GM18505 (cell line): ENCODE measurements around the gene APH1B.
"Not testable (repeated sequence)": the region's sequence is repeated elsewhere in the genome, so short reads cannot be mapped to it uniquely, and the experiment has no call there.

Source experiments
- ATAC-seq: cut with Tn5 transposase; IDR thresholded peaks from one replicate; pipeline ENCODE4 v1.9.1; 2021; ENCODE audit not compliant: unreplicated experiment
- POLR2A ChIP-seq: IDR thresholded peaks from 4 replicates; pipeline ENCODE4 v1.6.1; 2011; ENCODE audit warnings: borderline replicate concordance; ENCODE audit not compliant: insufficient read depth, insufficient read length; ENCODE audit errors: extremely low read depth

The APH1B gene

GRCh38 chr15:63294359-63294758 is 17.0 kb downstream of the APH1B start:
- no peak for TF ChIP-seq POLR2A
- ATAC-seq: no peak

DNA sequence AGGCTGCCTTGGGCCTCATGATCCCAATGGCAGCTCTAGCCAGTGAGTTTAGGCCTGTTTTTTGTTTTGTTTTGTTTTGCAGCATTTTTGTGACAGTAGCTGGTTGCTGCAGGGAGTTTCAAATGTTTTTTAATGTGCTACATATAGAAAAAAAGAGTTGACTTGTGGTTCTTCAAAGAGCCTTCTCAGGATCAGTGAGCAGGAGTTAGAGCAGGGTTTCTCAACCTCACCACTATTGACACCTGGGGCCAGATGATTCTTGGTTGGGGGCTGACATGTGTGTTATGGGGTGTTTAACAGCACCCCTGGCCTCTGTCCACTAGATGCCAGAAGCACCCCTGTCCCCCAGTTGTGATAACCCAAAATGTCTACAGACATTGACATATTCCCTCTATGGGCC is 17.9 kb downstream of the APH1B start:
- ATAC-seq: no peak
- no peak for TF ChIP-seq POLR2A

DNA sequence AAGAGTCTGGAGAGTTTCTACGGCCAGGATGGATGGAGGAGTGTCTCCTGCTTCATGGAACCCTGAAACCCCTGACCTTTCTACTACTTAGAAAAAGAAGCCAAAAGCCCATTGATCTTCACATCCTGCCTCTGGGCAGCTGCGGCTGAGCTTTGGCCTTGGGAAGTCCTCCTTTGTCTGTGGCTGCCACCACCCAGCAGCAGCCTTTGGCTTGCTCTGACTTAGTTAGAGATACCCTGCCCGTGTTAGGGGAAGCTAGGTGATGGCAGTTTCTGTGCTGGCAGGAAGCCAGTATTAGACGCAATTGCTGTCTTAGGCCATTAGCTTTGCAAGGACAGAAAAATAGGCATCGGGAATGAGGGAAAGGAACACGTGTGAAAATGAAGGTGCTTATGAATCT is 18.8 kb downstream of the APH1B start:
- TF ChIP-seq POLR2A: no peak
- no peak for ATAC-seq

GRCh38 chr15:63299943-63300575 is 22.7 kb downstream of the APH1B start:
- no peak for ATAC-seq
- no peak for TF ChIP-seq POLR2A

DNA sequence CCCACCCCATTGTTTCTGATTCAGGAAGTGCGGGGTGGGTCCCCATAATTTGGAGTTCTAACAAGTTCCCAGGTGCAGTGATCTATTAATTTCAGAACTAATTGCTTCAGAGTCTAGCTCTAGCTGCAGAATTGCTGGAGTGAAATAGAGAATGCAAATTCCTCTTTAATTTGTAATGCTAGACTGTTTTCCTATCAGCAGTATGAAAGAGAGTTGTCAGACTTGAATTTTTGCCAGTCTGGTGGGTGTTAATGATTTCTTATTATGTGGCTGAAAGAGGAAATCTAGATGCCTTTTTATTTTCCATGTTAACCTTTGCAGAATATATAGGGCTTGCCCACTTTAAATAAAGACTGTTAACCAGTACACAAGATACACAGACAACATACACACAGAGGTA is 23.7 kb downstream of the APH1B start:
- no peak for TF ChIP-seq POLR2A
- ATAC-seq: no peak

DNA sequence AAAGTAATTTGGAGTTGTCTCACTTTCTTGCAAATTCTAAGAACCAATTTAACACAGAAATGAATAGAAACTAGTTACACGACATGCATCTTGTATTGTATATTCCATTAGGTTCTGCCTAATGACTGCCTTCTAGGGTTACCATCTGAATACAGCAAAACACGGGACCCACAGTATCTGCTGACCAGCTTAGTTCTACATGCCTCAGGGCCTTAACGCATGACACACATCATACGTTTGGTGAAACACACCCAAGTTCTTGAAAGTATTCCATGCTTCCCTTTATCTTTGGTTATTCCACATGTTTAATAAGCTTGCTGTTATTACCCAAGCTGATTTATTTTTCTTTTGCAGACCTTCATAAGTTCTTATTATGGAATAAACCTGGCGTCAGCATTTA is 27.9 kb downstream of the APH1B start:
- ATAC-seq: no peak
- TF ChIP-seq POLR2A: no peak

DNA sequence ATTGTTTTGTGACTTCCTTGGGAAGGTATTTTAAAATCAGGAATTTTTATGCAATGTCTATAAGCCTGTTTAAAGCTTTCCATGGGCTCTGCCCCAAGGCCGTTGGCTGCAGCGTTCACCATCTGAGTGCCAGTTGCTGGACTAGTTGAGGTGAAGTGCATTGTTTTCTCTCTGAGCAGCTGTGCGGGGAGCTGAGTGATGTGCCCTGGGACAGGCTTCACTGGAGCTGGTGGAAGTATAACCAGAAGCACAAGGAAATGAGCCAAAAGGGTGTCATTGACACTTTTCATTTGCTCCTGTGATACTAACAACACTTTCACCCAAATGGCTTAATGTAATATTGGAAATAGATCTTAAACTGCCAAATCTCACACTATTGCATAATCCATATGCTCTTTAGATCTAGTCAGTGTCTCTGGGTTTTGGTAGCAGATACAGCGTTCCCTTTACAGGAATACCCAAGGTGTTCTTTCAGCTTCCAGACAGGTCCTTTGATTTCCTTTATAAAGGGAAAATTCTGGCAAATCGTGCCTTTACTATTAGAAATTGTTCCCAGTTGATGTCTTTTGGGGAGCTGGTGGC is 29.2 kb downstream of the APH1B start:
- no peak for TF ChIP-seq POLR2A
- ATAC-seq: no peak

DNA sequence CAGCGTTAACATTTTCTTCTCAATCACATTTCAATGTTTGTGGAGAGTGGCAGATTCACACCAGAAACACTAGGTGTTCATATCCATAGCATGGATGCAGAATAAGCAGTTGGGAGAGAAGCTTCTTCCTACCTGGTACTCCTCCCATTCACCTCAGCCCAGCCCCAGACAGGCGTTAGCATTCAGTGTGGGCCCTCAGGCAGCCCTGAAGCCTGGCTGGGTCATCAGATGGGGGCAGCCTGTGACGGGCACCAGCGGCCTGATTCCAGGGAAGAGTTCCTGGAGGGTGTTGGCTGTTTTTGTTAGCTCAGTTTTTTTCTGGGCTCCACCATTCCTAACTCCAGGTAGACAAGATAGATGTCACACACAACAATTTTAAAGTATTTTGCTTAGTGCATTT is 31.1 kb downstream of the APH1B start:
- no peak for TF ChIP-seq POLR2A
- ATAC-seq: no peak

DNA sequence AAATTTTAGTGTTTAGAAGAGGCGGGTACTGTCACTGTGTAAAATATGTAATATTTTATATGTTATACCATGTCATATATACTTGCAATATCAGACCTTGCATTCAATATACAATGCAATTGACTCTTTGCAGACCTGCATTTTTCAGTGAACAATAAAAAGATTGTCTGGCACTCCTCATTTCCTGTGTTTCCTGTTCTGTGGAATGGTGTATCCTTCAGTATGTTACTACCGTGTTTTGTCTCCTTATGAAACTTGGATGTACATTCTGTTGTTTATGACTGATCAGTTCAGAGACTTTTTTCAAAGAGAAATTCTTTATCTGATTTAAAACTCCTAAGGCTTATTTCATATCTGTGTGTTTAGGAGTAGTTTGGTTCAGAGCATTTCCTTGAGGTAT is 31.5 kb downstream of the APH1B start:
- TF ChIP-seq POLR2A: no peak
- ATAC-seq: no peak

DNA sequence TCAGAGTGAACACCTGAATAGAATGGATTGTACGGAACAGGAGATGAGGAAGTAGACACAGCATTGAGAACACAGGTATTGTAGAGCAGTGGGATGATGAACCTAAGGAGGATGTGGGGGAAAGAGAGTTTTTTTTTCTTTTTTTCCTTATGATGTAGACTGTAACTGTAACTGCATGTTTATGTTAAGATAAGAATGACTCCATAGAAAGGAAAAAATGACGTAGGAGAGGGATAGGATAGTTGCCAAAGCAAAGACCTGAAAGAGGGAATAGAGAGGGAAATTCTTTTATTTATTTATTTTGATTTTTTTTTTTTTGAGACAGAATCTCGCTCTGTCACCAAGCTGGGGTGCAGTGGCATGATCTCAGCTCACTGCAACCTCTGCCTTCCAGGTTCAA is 33.2 kb downstream of the APH1B start:
- no peak for TF ChIP-seq POLR2A
- ATAC-seq: no peak

GRCh38 chr15:63312286-63312685 is 34.9 kb downstream of the APH1B start:
- no peak for ATAC-seq
- no peak for TF ChIP-seq POLR2A

GRCh38 chr15:63313825-63314224 is 36.4 kb downstream of the APH1B start:
- no peak for ATAC-seq
- TF ChIP-seq POLR2A: no peak

DNA sequence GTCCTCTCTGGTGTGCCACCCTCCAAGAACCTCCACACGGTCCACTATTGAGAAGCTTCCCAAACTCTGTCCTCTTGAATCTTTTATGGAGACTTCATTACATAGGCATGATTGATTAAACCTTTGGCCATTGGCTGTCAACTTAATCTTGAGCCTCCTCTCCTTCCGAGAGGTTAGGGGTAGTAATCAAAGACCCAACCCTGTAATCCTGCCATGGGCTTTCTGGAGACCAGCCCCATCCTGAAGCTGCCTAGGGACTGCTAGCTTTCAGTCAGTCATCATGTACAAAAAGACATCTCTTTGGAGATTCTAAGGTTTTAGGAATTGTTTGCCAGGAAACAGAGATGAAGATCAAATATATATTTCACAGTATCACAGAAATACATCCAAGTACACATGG is 37.0 kb downstream of the APH1B start:
- ATAC-seq: no peak
- TF ChIP-seq POLR2A: no peak

GRCh38 chr15:63318344-63318743 is 40.9 kb downstream of the APH1B start:
- no peak for TF ChIP-seq POLR2A
- ATAC-seq: no peak

DNA sequence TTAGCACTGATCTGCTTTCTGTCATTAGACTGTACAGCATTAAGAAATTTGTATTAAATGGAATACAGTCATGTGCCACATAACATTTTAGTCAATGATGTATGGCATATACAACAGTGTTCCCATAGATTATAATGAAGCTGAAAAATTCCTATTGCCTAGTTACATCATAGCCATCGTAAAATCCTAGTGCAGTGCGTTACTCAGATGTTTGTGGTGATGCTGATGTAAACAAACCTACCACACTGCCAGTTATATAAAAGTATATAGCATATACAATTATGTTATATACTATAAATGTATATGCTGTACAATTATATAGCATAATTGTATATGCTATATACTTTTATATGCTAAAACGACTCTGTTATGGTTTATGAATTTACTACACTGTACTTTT is 41.7 kb downstream of the APH1B start:
- TF ChIP-seq POLR2A: no peak
- no peak for ATAC-seq

GRCh38 chr15:63320446-63320845 is 43.0 kb downstream of the APH1B start:
- not testable (repeated sequence) for ATAC-seq

DNA sequence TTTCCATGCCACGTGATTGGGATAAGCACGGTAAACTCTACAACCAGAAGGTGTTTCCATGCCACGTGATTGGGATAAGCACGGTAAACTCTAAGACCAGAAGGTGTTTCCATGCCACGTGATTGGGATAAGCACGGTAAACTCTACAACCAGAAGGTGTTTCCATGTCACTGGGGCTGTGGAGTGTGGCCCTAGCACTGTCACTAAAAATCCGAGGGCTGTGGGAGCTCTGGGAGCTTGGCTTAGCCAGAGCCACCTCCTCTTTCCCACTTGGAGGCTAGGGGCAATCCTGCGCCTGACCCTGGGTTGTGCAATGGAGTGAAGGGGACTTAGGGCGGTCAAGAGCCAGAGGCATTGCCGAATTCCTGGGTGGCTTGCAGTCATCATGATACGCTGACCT is 43.6 kb downstream of the APH1B start:
- ATAC-seq: not testable (repeated sequence)
